HG02610 (cell line): ENCODE measurements around the gene TAGLN3.
A peak's percentile ranks its signal among the peaks of the same experiment; 100 is the strongest.

Source experiments
- ATAC-seq: cut with Tn5 transposase; IDR thresholded peaks from one replicate; pipeline ENCODE4 v1.9.1; 2021; ENCODE audit warnings: mild to moderate bottlenecking, moderate library complexity; ENCODE audit not compliant: unreplicated experiment

TAGLN3 gene

DNA sequence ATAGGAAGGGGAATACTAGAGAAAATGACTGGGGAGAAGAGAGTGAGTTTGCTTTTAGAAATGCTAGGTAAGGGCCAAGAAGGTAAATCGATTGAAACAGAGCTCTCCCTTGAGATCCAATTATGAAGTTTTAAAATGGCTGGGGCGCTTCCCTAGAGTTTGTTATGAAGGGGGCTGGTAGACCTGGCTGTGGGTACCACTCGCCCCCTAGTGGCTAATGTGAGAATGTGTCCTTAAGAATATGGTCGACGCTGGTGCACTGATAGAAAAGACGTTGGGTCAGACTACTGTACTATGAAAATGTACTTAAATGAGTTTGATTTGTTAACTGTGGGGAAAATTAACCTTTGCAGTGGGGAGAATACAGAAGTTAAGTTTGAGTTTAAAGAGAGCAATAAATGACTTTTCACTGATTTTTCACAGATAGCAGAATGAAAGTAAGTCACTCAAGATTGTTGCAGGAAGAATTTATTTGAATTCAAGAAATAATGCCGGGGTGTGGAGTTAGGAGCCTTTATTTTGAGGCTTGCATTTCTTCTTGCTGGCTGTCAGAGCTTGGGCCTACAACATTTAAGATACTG, 45.0 kb downstream of the TAGLN3 start:
- ATAC-seq = peak; percentile 91

DNA sequence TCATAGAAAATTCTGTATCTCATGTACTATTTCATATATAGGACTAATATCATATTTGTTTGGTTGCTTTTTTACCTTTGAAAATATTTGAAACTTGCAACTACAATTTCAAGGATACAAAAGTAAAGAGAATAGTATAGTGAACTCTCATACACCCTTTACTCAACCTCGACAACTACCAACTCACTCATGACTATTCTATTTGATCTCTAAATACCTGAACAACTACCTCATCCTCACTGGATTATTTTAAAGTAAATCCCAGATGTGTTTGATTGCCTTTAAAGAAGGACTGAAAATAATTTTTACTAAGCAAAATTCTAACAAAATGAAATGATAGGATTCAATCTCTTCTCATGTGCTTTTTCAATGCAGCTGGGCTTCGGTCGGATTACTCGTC, 47.9 kb downstream of the TAGLN3 start:
- ATAC-seq = no peak

DNA sequence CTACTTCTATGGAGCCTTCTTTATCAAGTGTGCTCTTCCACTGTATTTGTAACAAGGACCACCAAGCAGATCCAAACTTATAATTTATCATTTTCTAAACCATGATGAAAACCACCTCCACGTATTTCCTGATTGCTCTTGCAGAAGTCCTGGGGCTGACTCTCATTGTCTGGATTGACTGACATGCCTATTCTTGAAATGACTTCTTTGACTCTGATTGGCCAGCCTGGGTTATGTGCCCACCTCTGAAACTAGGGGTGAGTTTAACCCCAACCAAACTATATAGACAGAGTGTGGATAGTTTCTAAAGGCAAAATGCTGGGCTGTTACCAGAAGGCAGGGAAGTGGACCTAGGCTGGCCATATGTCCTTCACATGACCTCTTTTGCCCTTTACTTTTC, 48.5 kb downstream of the TAGLN3 start:
- no peak for ATAC-seq

DNA sequence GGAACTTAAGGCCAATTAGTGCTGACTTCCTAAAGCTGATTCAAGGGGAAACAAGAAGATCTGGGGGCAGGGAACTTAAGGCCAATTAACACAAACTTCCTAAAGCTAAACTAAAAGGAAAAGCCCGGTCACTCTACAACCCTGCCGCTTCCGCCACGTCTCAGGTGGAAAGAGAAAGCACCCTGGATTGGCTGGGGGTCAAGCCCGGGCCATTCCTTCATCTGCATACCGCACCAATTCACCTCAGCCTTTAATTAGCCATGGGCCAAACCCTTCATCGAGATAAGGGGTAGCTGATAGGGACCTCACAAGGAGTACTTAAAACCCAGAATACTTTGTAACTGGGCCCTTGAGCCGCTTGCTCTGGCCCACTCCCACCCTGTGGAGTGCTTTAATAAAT, 50.2 kb downstream of the TAGLN3 start:
- ATAC-seq = no peak

DNA sequence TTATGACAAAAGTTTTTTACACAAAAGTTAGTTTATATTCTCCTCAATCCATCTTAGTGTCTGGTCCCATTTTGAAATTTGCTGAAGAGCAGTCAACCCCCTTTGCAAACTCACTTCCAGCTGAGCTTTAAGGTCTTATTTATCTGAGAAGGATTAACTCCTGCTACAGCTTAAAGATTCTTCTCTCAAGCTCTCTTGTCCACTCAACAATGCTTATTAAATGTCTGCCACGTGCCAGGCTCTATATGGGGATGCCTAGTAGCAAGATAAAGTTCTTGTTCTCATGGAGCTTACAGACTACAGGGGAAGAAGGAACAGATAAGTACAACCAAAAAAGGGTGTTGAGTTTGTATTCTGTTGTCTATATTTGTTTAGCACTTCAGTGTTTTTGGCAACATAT, 54.5 kb downstream of the TAGLN3 start:
- no peak for ATAC-seq

DNA sequence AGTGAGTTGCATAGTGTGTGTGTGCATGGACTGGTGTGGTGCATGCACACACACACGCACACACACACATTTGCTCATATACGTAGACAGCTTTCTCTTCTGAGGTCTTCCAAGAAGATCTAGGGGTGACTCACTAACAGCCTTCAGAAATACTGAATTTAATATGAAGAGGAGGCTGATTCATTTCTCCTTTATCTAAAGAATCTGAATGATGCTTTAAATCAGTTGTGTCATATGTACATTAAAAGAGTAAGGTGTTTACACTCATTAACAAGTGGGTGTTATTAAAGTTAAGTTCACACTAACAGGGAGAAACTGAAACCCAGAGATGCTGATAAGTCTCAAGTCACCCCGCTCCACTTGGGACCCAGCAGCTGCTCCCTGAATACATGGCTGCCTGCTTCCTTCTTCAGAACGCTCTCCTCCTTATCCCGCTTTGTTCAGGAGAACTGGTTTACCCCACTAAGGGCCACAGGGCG, 57.8 kb downstream of the TAGLN3 start:
- no peak for ATAC-seq

DNA sequence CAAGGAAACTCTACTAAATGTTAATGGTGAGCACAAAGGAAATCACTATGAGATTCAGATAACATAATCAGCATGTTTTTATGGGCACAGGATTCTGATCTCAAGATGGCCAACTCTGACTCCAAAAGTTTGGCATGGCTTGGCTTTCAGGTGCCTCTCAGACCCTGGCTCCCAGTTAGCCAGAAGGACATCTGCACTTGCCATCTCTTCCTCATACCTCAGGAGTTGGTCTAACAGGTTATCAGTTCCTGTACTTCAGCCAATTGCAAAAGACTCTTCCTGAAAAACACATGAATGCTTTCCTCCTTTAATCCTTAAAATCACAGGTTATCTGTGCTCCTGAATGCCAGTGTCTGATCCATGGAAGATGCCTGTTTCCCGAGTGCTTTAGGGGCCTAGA, 60.8 kb downstream of the TAGLN3 start:
- no peak for ATAC-seq

DNA sequence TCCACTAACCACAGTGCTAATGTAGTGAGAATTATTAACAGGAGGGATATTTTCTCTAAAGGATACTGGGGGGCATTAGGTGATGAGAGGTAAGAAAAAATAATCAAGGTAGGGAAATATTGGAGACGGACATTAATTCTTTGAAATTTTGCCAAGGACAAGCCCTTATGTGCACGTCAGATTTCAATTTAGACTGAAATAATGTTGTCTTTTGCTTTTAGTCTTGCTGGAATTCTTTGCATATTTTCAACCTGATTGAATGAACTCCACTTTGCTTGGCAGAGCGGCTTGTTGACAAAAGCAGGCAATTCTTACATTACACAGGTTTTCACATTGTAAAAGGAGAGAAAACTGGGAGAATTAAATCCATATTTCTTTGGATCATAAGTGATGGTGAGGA, 62.4 kb downstream of the TAGLN3 start:
- no peak for ATAC-seq
